ENCODE data around the gene ADAM12. TPM values are rescaled to one million over a fixed set of nuclear protein-coding genes. Genes with fewer than 3 reads are reported as not detected.

The ADAM12 gene
- total RNA-seq, 4 donors from 2014 or later, result under 0.01 to 60.8 (median 0.64) TPM; not detected in 1

DNA sequence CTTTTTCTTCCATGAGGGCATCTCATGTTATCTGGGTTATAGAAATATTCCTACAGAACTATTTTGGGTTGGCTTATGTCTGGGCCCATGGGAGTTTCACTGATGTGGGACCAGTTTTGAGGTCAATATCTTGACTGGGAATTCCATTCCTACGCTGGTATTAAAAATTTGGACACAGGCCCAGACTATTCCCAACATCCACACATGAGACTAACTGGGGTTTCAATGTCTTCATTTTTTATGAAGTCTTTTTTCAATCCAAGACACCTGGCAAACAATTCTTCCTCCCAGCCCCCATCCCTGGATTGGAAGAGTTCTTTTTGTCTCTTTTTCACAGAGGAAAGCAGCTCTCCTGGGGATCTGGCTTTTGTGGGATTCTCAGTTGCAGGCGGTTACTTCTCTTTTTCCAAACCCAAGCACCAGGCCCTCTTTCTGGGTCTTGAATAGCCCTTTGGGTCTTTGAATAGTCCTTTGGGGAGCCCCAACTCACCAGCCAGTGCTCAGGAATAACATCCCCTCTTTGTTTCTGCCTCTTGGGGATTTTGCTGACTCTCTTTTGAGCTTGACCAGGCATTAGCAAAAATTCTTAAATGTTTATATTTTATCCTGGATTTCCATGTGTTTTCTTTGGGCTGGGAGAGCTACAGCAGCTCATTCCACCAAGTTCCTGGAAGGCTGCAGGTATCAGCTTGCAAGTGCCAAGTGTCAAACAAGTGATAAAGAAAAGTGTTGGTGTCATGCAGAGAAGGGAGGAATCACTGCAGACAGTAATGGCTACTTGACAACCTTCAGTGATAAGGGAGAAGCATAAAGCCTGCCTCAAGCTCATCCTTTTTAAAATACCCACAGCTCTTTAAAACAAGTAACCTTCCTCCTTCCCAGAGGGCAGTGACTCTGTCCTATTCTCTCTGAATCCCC, 234.3 kb downstream of the ADAM12 start:
- intact Hi-C loops (cut with DNase I; ENCODE audit: low total_unique reads), result no loop called here
- Histone ChIP-seq H3K36me3 (no peaks in the 10 kb centered on the region), H3K4me3 (no peak overlapping the region), H3K4me1 (no peaks in the 10 kb centered on the region), H3K27ac (no peak overlapping the region), H3K27me3 (no peaks in the 10 kb centered on the region), H3K9me3 (peaks cover 0 to 3% of the 10 kb centered on the region in 2 donors)
- TF ChIP-seq, protein P1, sequence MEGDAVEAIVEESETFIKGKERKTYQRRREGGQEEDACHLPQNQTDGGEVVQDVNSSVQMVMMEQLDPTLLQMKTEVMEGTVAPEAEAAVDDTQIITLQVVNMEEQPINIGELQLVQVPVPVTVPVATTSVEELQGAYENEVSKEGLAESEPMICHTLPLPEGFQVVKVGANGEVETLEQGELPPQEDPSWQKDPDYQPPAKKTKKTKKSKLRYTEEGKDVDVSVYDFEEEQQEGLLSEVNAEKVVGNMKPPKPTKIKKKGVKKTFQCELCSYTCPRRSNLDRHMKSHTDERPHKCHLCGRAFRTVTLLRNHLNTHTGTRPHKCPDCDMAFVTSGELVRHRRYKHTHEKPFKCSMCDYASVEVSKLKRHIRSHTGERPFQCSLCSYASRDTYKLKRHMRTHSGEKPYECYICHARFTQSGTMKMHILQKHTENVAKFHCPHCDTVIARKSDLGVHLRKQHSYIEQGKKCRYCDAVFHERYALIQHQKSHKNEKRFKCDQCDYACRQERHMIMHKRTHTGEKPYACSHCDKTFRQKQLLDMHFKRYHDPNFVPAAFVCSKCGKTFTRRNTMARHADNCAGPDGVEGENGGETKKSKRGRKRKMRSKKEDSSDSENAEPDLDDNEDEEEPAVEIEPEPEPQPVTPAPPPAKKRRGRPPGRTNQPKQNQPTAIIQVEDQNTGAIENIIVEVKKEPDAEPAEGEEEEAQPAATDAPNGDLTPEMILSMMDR (IDR thresholded peaks at IDR 0.05), result no peak
- no peak for TF ChIP-seq POLR2A (IDR thresholded peaks at IDR 0.05)
- DNase-seq, result no peak

DNA sequence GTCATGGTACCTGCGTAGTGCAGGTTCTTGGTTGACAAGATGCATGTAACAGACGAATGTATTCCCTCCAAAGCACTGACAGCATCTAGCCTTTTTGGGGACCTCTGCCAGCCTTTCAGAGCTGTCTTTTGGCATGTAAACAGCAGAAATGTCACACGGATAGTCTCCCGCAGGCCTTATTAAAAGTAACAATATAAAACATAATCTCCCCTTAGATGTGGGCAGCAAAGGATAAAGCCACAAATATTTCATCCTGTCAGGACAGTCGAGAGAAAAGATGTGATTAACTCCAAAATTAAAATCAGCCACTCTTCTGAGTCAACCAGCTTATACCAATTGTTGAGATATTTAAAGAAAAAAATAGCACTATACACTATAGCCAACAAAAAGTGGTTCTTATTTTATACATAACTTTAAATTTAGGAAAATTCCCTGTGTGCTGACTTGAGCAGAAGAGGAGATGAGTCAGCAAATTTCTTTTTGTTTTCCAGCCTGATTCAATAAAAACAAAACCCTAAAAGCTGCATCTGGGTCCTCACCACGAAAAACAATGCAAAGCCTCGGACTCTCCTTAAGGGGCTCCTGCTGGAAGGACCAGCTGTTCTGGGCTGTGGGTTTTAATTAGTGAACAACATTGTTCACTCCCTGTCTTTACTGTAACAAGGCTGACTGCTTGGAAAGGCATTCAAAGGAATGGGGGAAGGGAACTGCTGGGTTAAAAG, 240.2 kb downstream of the ADAM12 start:
- Histone ChIP-seq H3K4me3 (no peak overlapping the region), H3K27ac (no peak overlapping the region), H3K36me3 (no peaks in the 10 kb centered on the region), H3K27me3 (no peaks in the 10 kb centered on the region), H3K4me1 (no peaks in the 10 kb centered on the region), H3K9me3 (peaks cover 0 to 3% of the 10 kb centered on the region in 2 donors)
- no peak for TF ChIP-seq POLR2A (IDR thresholded peaks at IDR 0.05)
- TF ChIP-seq, protein P1 (IDR thresholded peaks at IDR 0.05), result no peak
- intact Hi-C loops (cut with DNase I; ENCODE audit: low total_unique reads), result no loop called here
- no peak for DNase-seq

GRCh38 chr10:126146771-126147170, 241.5 kb downstream of the ADAM12 start:
- Histone ChIP-seq H3K27me3 (no peaks in the 10 kb centered on the region), H3K9me3 (peaks cover 0 to 3% of the 10 kb centered on the region in 2 donors), H3K27ac (no peak overlapping the region), H3K36me3 (no peaks in the 10 kb centered on the region), H3K4me1 (no peaks in the 10 kb centered on the region), H3K4me3 (no peak overlapping the region)
- intact Hi-C loops (cut with DNase I; ENCODE audit: low total_unique reads), result no loop called here
- no peak for TF ChIP-seq POLR2A (IDR thresholded peaks at IDR 0.05)
- TF ChIP-seq, protein P1 (IDR thresholded peaks at IDR 0.05), result no peak
- no peak for DNase-seq

GRCh38 chr10:126143117-126143516, 245.2 kb downstream of the ADAM12 start:
- intact Hi-C loops (cut with DNase I; ENCODE audit: low total_unique reads), result no loop called here
- Histone ChIP-seq H3K9me3 (no peaks in the 10 kb centered on the region), H3K4me1 (no peaks in the 10 kb centered on the region), H3K27ac (no peak overlapping the region), H3K27me3 (no peaks in the 10 kb centered on the region), H3K4me3 (no peak overlapping the region), H3K36me3 (no peaks in the 10 kb centered on the region)
- TF ChIP-seq, protein P1 (IDR thresholded peaks at IDR 0.05), result no peak
- no peak for TF ChIP-seq POLR2A (IDR thresholded peaks at IDR 0.05)
- no peak for DNase-seq

Data from uterus (tissue), 4 donors.